ENCODE results near the gene NCDN.

Gene NCDN

DNA sequence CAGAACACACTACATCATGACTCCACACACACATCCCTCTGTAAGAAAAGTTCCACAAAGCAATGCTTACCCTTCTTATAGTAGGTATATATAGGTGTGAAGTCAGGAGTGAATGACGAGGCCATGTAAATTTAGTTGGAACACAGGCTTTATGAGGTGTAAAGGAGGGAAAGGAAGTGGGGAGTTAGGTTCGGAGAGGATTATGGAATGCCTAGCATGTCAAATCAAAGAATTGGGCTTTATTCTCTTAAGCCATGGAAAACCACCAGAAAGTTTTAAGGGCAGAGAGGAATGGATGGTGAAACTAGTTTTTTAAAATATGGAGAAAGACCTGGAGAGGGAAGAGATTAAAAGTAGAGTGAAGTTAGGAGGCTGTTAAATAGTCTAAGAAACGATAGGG, 41.8 kb downstream of the NCDN start:
- TF ChIP-seq ZNF274 (IDR thresholded peaks at IDR 0.05; ENCODE audit: low read depth, low read length): no peak
- no peak overlapping the region for H3K4me3 ChIP-seq (ENCODE audit: low read length)

DNA sequence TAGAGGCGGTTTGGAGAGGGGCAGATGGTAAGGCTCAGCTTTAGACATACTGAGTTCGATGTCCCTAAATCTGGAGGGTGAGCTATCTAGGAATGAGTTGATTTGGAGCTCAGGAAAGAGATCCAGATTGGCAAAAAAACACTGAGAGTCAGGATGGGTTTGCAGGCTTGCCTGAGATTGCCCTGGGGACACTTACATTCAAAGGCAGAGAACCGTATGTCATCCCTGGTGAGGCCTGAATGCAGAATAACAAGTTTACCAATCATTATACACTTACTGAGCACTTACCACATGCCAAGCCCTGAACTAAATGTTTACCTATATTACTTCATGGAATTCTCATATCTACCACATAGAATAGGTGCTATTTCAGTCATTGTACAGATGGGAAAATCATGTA, 43.0 kb downstream of the NCDN start:
- H3K4me3 ChIP-seq (ENCODE audit: low read length): no peak overlapping the region
- TF ChIP-seq ZNF274 (IDR thresholded peaks at IDR 0.05; ENCODE audit: low read depth, low read length): no peak

GRCh38 chr1:35603468-35603867, 45.9 kb downstream of the NCDN start:
- no peak overlapping the region for H3K4me3 ChIP-seq (ENCODE audit: low read length)

DNA sequence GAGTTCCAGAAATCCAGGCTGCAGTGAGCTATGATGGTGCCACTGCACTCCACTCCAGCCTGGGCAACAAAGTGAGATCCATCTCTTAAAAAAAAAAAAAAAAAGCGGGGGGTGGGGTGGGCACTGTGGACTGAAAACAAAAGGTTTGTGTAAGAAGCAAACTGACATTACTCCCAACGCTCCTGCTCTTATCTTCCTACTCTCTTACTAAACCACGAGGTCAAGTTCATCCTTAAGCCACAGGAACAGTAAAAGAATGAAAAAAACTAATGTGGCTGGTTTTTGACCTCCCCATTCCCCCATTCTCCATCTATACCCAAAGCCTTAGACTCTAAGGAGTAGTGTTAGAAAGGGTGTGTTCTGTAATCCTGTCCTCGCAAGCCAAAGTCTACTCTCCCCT, 46.3 kb downstream of the NCDN start:
- H3K4me3 ChIP-seq (ENCODE audit: low read length): no peak overlapping the region
- TF ChIP-seq ZNF274 (IDR thresholded peaks at IDR 0.05; ENCODE audit: low read depth, low read length): no peak

More at GRCh38 chr1:35603468-35603867, 45.9 kb downstream of the NCDN start:
- TF ChIP-seq ZNF274 (IDR thresholded peaks at IDR 0.05; ENCODE audit: low read depth, low read length): no peak

- H3K4me3 ChIP-seq (ENCODE audit: low read length): no peak overlapping the region
- no peak for TF ChIP-seq ZNF274 (IDR thresholded peaks at IDR 0.05; ENCODE audit: low read depth, low read length)
These were observed 47.7 kb downstream of the NCDN start for GRCh38 chr1:35605071-35605866.

DNA sequence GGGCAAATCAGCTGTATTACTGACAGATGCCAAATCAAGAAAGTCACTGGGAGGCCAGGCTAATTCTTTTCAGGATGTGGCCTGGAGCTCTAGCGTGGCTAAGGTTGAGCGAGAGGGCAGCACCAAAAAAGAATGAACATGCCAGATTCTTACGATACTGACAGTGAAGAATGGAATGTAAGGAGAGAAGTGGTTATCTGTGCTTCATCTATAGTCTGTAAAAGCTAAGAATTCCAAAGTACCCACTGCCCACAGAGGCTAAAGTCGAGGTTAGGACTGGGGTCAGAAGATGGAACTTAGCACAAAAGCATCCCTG, 48.2 kb downstream of the NCDN start:
- no peak for TF ChIP-seq ZNF274 (IDR thresholded peaks at IDR 0.05; ENCODE audit: low read depth, low read length)
- no peak overlapping the region for H3K4me3 ChIP-seq (ENCODE audit: low read length)

- no peak for TF ChIP-seq ZNF274 (IDR thresholded peaks at IDR 0.05; ENCODE audit: low read depth, low read length)
- no peak overlapping the region for H3K4me3 ChIP-seq (ENCODE audit: low read length)
These were observed 54.1 kb downstream of the NCDN start for GRCh38 chr1:35611655-35612054.

- no peak overlapping the region for H3K4me3 ChIP-seq (ENCODE audit: low read length)
- TF ChIP-seq ZNF274 (IDR thresholded peaks at IDR 0.05; ENCODE audit: low read depth, low read length): no peak
These were observed 57.8 kb downstream of the NCDN start for GRCh38 chr1:35615440-35615839.

All from GM08714 (cell line).